GM23248 (cell line): ENCODE measurements around the gene SH3RF3. TPM values are rescaled to one million over a fixed set of nuclear protein-coding genes. Genes with fewer than 3 reads are reported as not detected.

Experiments used
- DNase-seq: peaks from one replicate; pipeline ENCODE4 v3.0.0-alpha.2; 2015
- H2AFZ ChIP-seq: fragments of 200-600 bp; sonication (generic); 2 replicates; pipeline ENCODE4 v1.6.1; 2016; ENCODE audit warnings: antibody characterized with exemption
- H3F3A ChIP-seq: fragments of 200-600 bp; sonication (generic); 2 replicates; pipeline ENCODE4 v1.6.1; 2016; ENCODE audit warnings: mild to moderate bottlenecking, antibody characterized with exemption, mixed run types; ENCODE audit not compliant: insufficient read depth
- H3K27ac ChIP-seq: fragments of 200-600 bp; sonication (generic); 2 replicates; pipeline ENCODE4 v1.5.1; 2016; ENCODE audit warnings: mild to moderate bottlenecking
- H3K27me3 ChIP-seq: fragments of 200-600 bp; sonication (generic); replicated peaks from 2 replicates; pipeline ENCODE4 v1.6.1; 2016; ENCODE audit warnings: mild to moderate bottlenecking; ENCODE audit not compliant: insufficient read depth
- H3K36me3 ChIP-seq: fragments of 200-600 bp; sonication (generic); 2 replicates; pipeline ENCODE4 v1.6.1; 2016; ENCODE audit warnings: low read depth, mild to moderate bottlenecking
- H3K4me1 ChIP-seq: fragments of 200-600 bp; sonication (generic); 2 replicates; pipeline ENCODE4 v1.6.1; 2016; ENCODE audit warnings: mild to moderate bottlenecking; ENCODE audit not compliant: insufficient read depth
- H3K4me2 ChIP-seq: fragments of 200-600 bp; sonication (generic); one replicate; pipeline ENCODE4 v1.6.1; 2016; ENCODE audit warnings: mild to moderate bottlenecking; ENCODE audit not compliant: unreplicated experiment
- H3K4me3 ChIP-seq: fragments of 200-600 bp; sonication (generic); 2 replicates; pipeline ENCODE4 v1.5.1; 2016; ENCODE audit warnings: mild to moderate bottlenecking
- H3K79me2 ChIP-seq: fragments of 200-600 bp; sonication (generic); 2 replicates; pipeline ENCODE4 v1.6.1; 2016; ENCODE audit warnings: mild to moderate bottlenecking; ENCODE audit not compliant: insufficient read depth
- H3K9ac ChIP-seq: fragments of 200-600 bp; sonication (generic); 2 replicates; pipeline ENCODE4 v1.6.1; 2016; ENCODE audit warnings: mild to moderate bottlenecking
- H3K9me2 ChIP-seq: fragments of 200-600 bp; sonication (generic); 2 replicates; pipeline ENCODE4 v1.6.1; 2016; ENCODE audit warnings: mixed run types, mild to moderate bottlenecking, moderate library complexity; ENCODE audit not compliant: insufficient read depth
- H3K9me3 ChIP-seq: fragments of 200-600 bp; sonication (generic); one replicate; pipeline ENCODE4 v1.6.1; 2017; ENCODE audit warnings: low read depth
- H4K20me1 ChIP-seq: fragments of 200-600 bp; sonication (generic); 2 replicates; pipeline ENCODE4 v1.6.0; 2016; ENCODE audit not compliant: insufficient read depth
- EZH2 ChIP-seq: fragments of 200-600 bp; sonication (generic); IDR thresholded peaks from 2 replicates; pipeline ENCODE4 v1.6.1; 2018; ENCODE audit warnings: antibody characterized with exemption, mild to moderate bottlenecking; ENCODE audit not compliant: insufficient read depth, poor library complexity, severe bottlenecking
- EZH2phosphoT487 ChIP-seq: fragments of 200-600 bp; sonication (generic); IDR thresholded peaks from 2 replicates; pipeline ENCODE4 v1.6.1; 2018; ENCODE audit warnings: antibody characterized with exemption, moderate library complexity, mild to moderate bottlenecking, low read depth; ENCODE audit not compliant: insufficient read depth
- WGBS, 2 experiments: methylation state at CpG; one replicate each; pipeline ENCODE4 v1.1.6; 2015 to 2017; ENCODE audit warnings: low lambda C conversion rate in 2 of 2, low coverage in 1 of 2; ENCODE audit errors: missing lambda C conversion rate in 2 of 2; 5-methylcytosine and 5-hydroxymethylcytosine counted together
- in situ Hi-C: fragments of 300-500 bp; cut with MboI; formaldehyde crosslinking; loops from 2 replicates; pipeline ENCODE4 v1.15.0; 2020
- polyA plus RNA-seq: library from polyadenylated mRNA; unstranded; fragments of >200 nt; fragmentation: Nextera tagmentation; extraction: Ambion mirVana; gene quantifications from 2 replicates; pipeline ENCODE4 v1.2.1, GENCODE V29; 2016
- total RNA-seq: library from RNA; depleted of rRNA; stranded (reverse); fragments of >200 nt; shearing (Covaris generic); gene quantifications from 2 replicates; pipeline ENCODE4 v1.2.3, GENCODE V29; 2014

Gene SH3RF3
- total and polyA plus RNA-seq, 2 experiments from 2014 or later, result 1.5 to 5.2 TPM

DNA sequence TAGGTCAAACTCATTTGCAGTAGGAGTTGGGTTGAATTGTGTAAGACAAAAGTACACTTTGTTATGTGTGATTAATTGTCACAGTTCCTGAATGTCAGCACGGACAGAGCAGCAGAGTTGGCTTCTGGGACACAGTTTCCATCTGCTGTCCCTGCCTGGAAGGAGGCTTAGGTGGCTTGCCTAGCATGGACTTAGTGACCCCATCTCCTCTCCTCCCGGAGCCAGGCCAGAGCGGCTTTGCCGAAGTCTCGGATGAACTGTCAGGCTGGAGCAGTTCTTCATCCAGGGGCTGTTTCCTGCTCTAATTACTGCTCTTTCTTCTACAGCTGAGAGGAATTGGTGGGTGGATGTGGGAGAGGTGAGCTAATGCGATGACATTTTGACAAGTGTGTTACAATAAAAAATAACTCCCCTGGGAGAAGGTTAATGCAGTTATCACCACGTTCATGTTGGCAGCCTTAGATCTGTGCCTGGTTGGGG lies 102.0 kb downstream of the SH3RF3 start:
- WGBS, 2 experiments, result 13 to 16% methylated on average over 7 of the region's 7 CpGs
- Histone ChIP-seq H3K27me3 (0 out of 2 replicates have a peak, but pooled peaks cover 9% of the 10 kb centered on the region), H3K4me2 (peak overlapping the region; percentile 62), H3K36me3 (no peaks in the 10 kb centered on the region), H2AFZ (no peak overlapping the region), H3K9me3 (no peaks in the 10 kb centered on the region), H3K9me2 (no peaks in the 10 kb centered on the region), H3K79me2 (peaks cover 32% of the 10 kb centered on the region), H3K9ac (no peak overlapping the region), H3K27ac (no peak overlapping the region), H3K4me3 (no peak overlapping the region), H3F3A (no peaks in the 10 kb centered on the region), H3K4me1 (peaks cover 18% of the 10 kb centered on the region), H4K20me1 (no peaks in the 10 kb centered on the region)
- in situ Hi-C loops, result no loop called here
- DNase-seq, result peak; percentile 37
- TF ChIP-seq EZH2, result no peak
- 0 out of 2 replicates have a peak, but pooled peaks have one; percentile 57 for TF ChIP-seq EZH2phosphoT487

DNA sequence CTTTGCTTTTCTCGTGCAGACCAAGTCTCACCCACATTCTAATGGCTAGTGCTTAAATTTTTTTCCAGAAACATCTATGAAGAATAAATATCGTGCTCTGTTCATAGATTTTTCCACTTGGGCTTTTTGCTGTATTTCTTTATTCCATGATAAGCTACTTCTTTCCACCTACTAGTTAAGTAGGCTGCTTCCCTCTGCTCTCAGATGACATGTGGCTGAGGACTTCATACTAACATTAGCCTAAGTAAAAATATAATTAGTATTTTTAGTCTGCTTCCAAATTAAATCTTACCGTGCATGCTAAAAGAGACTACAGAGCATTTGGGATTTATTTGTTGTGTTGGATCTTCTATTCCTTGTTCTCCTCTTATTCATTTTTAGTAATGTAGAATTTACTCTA lies 102.4 kb downstream of the SH3RF3 start:
- Histone ChIP-seq H2AFZ (no peak overlapping the region), H3K4me2 (peak overlapping the region; percentile 62), H3K9me3 (no peaks in the 10 kb centered on the region), H3K9me2 (no peaks in the 10 kb centered on the region), H3K4me3 (no peak overlapping the region), H3K79me2 (peaks cover 32% of the 10 kb centered on the region), H4K20me1 (no peaks in the 10 kb centered on the region), H3K27me3 (0 out of 2 replicates have a peak, but pooled peaks cover 9% of the 10 kb centered on the region), H3F3A (no peaks in the 10 kb centered on the region), H3K27ac (no peak overlapping the region), H3K9ac (no peak overlapping the region), H3K36me3 (no peaks in the 10 kb centered on the region), H3K4me1 (peaks cover 18% of the 10 kb centered on the region)
- 32 to 38% methylated on average over 3 of the region's 3 CpGs for WGBS, 2 experiments
- TF ChIP-seq EZH2phosphoT487, result no peak
- no peak for TF ChIP-seq EZH2
- no peak for DNase-seq
- in situ Hi-C loops, result no loop called here

DNA sequence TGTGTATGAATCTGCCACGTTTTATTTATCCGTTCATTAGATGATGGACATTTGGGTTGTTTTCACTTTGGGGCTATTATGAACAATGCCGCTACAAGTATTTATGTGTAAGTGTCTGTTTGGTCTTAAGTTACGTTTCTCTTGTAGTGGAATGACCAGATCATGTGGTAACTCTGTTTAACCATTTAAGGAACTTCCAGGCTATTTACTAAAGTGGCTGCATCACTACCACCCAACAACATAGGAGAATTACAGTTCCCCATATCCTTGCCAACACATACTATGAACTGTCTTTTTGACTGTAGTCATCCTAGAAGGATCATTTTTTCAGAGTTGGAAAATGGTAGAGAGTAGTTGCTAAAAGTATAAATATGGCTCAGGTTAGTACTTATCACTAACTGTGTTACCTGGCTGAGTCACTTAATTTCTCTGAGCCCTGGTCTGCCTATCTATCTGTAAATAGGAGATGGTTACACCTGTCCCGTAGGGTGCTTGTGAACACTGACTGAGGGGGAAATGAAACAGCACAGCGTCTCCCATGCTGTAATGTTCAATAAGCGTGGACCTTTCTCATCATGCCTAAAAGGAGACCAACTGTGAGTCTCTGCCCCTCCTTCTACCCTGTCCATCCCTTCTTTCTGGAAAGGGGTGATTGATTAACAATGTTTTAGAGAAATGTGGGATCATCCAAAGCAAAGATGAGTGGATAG lies 103.1 kb downstream of the SH3RF3 start:
- H3K79me2 ChIP-seq, result peaks cover 34% of the 10 kb centered on the region
- no peaks in the 10 kb centered on the region for H3F3A ChIP-seq
- in situ Hi-C loops, result no loop called here
- H3K27ac ChIP-seq, result no peak overlapping the region
- no peak for DNase-seq
- H3K4me3 ChIP-seq, result no peak overlapping the region
- no peak overlapping the region for H3K4me2 ChIP-seq
- 92 to 95% methylated on average over 7 of the region's 7 CpGs for WGBS, 2 experiments
- no peak overlapping the region for H3K9ac ChIP-seq
- no peaks in the 10 kb centered on the region for H4K20me1 ChIP-seq
- no peak overlapping the region for H2AFZ ChIP-seq
- H3K9me3 ChIP-seq, result no peaks in the 10 kb centered on the region
- peaks cover 18% of the 10 kb centered on the region for H3K4me1 ChIP-seq
- no peaks in the 10 kb centered on the region for H3K9me2 ChIP-seq
- H3K27me3 ChIP-seq, result 0 out of 2 replicates have a peak, but pooled peaks cover 9% of the 10 kb centered on the region
- H3K36me3 ChIP-seq, result no peaks in the 10 kb centered on the region
- no peak for TF ChIP-seq EZH2phosphoT487

DNA sequence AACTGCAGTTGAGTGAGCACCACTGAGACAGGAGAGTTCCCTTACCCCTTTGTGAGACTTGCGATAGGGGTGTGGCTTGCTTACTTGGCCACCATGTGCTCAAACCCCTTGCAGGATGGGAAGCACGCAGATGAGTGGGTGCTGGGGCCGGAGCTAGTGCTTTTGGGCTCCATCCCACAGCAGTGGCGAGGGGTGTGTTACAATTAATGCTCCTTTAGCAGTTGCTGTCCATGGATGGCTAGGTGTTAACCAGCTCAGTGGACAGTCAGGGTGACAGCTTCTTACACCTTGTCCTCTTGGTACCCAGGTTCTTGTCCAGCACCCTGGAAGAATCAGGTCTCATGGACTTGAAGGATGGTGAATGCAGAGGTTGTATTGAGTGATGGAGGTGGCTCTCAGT lies 103.9 kb downstream of the SH3RF3 start:
- 0 out of 2 replicates have a peak, but pooled peaks cover 9% of the 10 kb centered on the region for H3K27me3 ChIP-seq
- in situ Hi-C loops, result no loop called here
- peaks cover 21% of the 10 kb centered on the region for H3K4me1 ChIP-seq
- H3F3A ChIP-seq, result no peaks in the 10 kb centered on the region
- no peaks in the 10 kb centered on the region for H4K20me1 ChIP-seq
- 99 to 100% methylated on average over 4 of the region's 4 CpGs for WGBS, 2 experiments
- H3K27ac ChIP-seq, result no peak overlapping the region
- no peak for TF ChIP-seq EZH2
- no peak for TF ChIP-seq EZH2phosphoT487
- H3K9me3 ChIP-seq, result no peaks in the 10 kb centered on the region
- no peak overlapping the region for H3K9ac ChIP-seq
- no peaks in the 10 kb centered on the region for H3K9me2 ChIP-seq
- H3K4me3 ChIP-seq, result no peak overlapping the region
- H2AFZ ChIP-seq, result no peak overlapping the region
- peaks cover 37% of the 10 kb centered on the region for H3K79me2 ChIP-seq
- no peak for DNase-seq
- H3K4me2 ChIP-seq, result no peak overlapping the region
- no peaks in the 10 kb centered on the region for H3K36me3 ChIP-seq
